Adipocyte (in vitro differentiated cells): ENCODE measurements around the gene GRIP2.

Source experiments
- DNase-seq: peaks from one replicate; pipeline ENCODE4 v3.0.0-alpha.2; 2015; ENCODE audit warnings: low read depth
- H3K27me3 ChIP-seq: replicated peaks from 2 replicates; pipeline ENCODE4 v1.7.0; 2013; ENCODE audit warnings: mild to moderate bottlenecking, low read length, moderate library complexity; ENCODE audit not compliant: control insufficient read depth, insufficient read depth
- H3K36me3 ChIP-seq: 2 replicates; pipeline ENCODE4 v1.7.0; 2013; ENCODE audit warnings: low read length, mild to moderate bottlenecking, moderate library complexity; ENCODE audit not compliant: control insufficient read depth, insufficient read depth, severe bottlenecking
- H3K4me1 ChIP-seq: 2 replicates; pipeline ENCODE4 v1.7.0; 2013; ENCODE audit warnings: mild to moderate bottlenecking, low read length, moderate library complexity; ENCODE audit not compliant: control insufficient read depth, insufficient read depth
- H3K4me3 ChIP-seq: 2 replicates; pipeline ENCODE4 v1.7.0; 2013; ENCODE audit warnings: mild to moderate bottlenecking, low read length, moderate library complexity
- H3K9ac ChIP-seq: 2 replicates; pipeline ENCODE4 v1.7.0; 2013; ENCODE audit warnings: mild to moderate bottlenecking, low read length, moderate library complexity
- H3K9me3 ChIP-seq: 2 replicates; pipeline ENCODE4 v1.7.0; 2013; ENCODE audit warnings: mild to moderate bottlenecking, low read length, moderate library complexity; ENCODE audit not compliant: control insufficient read depth

GRIP2 gene

DNA sequence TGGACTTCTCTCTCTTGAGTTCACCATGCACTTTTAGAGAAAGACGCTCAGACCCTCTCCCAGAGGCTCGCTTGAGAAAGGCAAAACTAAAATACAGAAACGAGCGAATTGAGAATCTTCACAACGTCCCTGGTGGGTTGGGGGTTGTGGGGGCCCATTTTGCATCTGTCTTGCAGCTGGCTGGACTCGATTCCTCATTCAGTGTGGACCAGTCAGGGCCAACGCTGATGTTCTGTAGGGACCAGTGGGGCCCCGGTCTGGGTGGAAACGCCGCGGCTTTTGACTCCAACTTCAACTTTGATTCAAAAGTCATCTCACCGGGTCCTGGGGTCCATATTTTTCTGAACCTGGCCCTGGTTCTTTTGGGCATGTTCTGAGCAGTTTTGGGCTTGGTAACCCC lies 69.7 kb downstream of the GRIP2 start:
- Histone ChIP-seq H3K36me3 (peaks cover 4% of the 10 kb centered on the region), H3K9me3 (no peaks in the 10 kb centered on the region), H3K27me3 (no peaks in the 10 kb centered on the region), H3K4me1 (peaks cover 14% of the 10 kb centered on the region), H3K4me3 (no peak overlapping the region), H3K9ac (no peak overlapping the region)
- DNase-seq = no peak

DNA sequence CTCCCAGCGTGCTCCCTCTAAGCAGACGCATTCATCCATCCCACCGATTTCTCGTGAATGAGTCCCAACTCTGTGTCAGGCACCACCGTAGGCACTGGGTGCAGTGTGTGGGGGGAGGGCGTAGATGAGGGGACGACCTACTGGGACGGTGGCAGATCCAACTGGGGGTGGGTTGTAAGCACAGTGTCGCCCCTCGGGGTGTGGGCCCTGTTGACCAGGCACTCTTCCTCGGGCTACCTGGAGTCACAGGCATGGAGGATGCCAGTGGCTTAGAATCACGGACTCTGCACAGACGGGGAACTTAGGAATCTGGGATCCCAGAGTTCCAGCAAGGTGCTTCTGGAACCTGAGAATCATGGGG lies 71.5 kb downstream of the GRIP2 start:
- Histone ChIP-seq H3K36me3 (peaks cover 9% of the 10 kb centered on the region), H3K27me3 (no peaks in the 10 kb centered on the region), H3K9ac (no peak overlapping the region), H3K4me1 (peaks cover 14% of the 10 kb centered on the region), H3K9me3 (no peaks in the 10 kb centered on the region), H3K4me3 (no peak overlapping the region)
- DNase-seq = no peak

DNA sequence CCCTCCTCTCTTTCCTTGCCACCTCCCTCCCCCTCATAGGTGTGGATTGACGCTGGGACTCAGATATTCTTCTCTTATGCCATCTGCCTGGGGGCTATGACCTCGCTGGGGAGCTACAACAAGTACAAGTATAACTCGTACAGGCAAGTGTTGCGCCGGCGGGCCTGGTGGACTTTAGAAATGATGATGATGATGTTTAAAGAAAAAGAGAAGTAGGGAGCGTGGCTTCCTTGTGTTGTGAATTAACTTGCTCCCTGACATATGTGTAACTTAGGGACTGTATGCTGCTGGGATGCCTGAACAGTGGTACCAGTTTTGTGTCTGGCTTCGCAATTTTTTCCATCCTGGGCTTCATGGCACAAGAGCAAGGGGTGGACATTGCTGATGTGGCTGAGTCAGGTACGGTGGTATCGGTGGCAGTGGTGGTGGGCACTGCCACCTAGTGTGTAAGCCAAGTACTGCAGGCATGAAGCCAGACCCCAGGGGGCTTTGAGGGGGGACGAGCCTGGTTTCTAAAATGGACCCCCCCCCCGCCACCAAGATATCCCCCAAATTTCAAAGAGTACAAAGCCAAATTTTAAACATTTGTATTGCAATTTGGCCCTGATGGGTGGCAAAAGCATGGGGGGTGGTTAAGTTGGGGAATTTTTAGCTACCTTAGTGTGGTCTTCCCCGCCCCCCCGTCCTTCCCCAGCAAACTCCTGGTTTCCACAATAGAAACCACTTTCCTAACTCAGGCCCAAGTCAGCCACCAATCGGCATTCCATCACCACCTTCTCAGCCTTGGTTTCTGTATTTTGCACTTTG lies 72.1 kb downstream of the GRIP2 start:
- peaks cover 11% of the 10 kb centered on the region for H3K36me3 ChIP-seq
- H3K9ac ChIP-seq = no peak overlapping the region
- no peaks in the 10 kb centered on the region for H3K27me3 ChIP-seq
- peak; percentile 64 for DNase-seq
- H3K4me1 ChIP-seq = peaks cover 10% of the 10 kb centered on the region
- no peak overlapping the region for H3K4me3 ChIP-seq
- no peaks in the 10 kb centered on the region for H3K9me3 ChIP-seq

DNA sequence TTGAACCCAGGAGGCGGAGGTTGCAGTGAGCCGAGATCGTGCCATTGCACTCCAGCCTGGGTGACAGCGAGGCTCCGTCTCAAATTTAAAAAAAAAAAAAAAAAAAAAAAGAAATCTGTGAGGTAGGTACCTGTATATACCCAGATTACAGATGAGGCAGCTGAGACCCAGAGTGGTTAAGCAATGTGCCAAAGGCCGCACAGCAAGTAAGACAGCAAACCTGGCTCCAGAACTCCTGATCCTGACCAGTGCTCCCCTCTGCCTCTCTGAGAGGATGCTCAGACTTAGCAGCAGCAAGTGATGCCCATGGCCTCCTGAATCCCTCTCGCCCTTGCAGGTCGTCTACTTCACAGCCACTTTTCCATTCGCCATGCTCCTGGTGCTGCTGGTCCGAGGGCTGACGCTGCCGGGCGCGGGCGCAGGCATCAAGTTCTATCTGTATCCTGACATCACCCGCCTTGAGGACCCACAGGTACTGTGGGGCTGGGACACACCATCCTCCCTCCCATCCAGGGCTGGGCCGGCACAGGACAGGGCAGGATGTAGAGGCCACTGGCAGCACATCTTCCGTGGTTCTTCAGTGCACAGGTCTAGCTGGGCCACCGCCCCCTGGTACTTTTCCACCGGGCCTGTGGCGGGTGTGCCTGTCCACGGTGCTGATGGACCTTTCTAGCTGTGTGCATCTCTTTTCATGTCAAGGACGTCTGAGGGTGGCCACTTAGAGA lies 73.8 kb downstream of the GRIP2 start:
- Histone ChIP-seq H3K9ac (no peak overlapping the region), H3K27me3 (no peaks in the 10 kb centered on the region), H3K4me1 (peaks cover 2% of the 10 kb centered on the region), H3K36me3 (peaks cover 15% of the 10 kb centered on the region), H3K9me3 (no peaks in the 10 kb centered on the region), H3K4me3 (no peak overlapping the region)
- no peak for DNase-seq

DNA sequence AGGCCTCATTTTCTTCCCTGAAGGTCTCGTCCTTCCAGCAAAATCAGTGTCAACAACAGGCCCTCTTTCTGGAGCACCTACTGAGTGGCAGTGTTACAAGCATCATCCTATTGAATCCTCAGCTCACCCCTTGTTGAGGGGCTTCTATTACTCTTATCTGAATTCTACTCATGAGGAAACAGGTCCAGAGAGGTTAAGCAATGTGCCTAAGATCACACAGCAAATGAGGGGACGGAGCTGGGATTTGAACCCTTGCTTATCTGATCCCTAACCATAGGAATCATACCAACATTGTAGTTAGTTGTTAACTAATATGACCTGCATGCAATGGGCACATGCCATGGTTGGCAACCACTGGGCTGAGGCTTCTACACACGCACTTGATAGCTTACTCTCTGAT lies 74.7 kb downstream of the GRIP2 start:
- H3K27me3 ChIP-seq = no peaks in the 10 kb centered on the region
- H3K4me1 ChIP-seq = peaks cover 11% of the 10 kb centered on the region
- H3K4me3 ChIP-seq = no peak overlapping the region
- no peaks in the 10 kb centered on the region for H3K9me3 ChIP-seq
- DNase-seq = no peak
- peaks cover 15% of the 10 kb centered on the region for H3K36me3 ChIP-seq
- H3K9ac ChIP-seq = no peak overlapping the region

DNA sequence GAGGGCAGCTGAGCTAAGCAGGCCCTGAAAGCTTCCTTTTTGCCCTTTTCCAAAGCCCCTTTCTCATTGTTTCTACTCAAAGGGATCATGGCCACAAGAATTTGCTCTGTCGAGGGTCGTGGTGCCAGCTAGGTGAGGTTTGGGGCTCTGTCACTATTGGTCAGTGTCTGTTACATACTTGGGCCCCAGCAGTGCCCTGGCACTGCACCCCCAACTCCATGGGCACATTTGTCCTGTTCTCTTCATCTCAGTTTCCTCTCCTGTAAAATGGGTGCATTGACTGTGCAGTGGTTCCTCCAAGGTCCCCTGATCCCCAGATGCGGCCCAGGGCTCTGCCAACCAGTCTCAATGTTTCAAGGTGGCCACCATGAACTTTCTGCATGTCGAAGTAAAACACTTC lies 75.6 kb downstream of the GRIP2 start:
- DNase-seq = no peak
- Histone ChIP-seq H3K4me1 (peaks cover 16% of the 10 kb centered on the region), H3K4me3 (no peak overlapping the region), H3K9me3 (no peaks in the 10 kb centered on the region), H3K36me3 (peaks cover 15% of the 10 kb centered on the region), H3K9ac (no peak overlapping the region), H3K27me3 (no peaks in the 10 kb centered on the region)

- Histone ChIP-seq H3K4me3 (no peak overlapping the region), H3K4me1 (peaks cover 20% of the 10 kb centered on the region), H3K27me3 (no peaks in the 10 kb centered on the region), H3K9me3 (no peaks in the 10 kb centered on the region), H3K36me3 (peaks cover 15% of the 10 kb centered on the region), H3K9ac (no peak overlapping the region)
- no peak for DNase-seq
These were observed 76.0 kb downstream of the GRIP2 start for GRCh38 chr3:14464141-14464465.

- DNase-seq = no peak
- no peak overlapping the region for H3K4me3 ChIP-seq
- H3K9me3 ChIP-seq = no peaks in the 10 kb centered on the region
- peaks cover 15% of the 10 kb centered on the region for H3K36me3 ChIP-seq
- peaks cover 20% of the 10 kb centered on the region for H3K4me1 ChIP-seq
- no peak overlapping the region for H3K9ac ChIP-seq
- H3K27me3 ChIP-seq = no peaks in the 10 kb centered on the region
These were observed 76.6 kb downstream of the GRIP2 start for GRCh38 chr3:14463330-14464140.

DNA sequence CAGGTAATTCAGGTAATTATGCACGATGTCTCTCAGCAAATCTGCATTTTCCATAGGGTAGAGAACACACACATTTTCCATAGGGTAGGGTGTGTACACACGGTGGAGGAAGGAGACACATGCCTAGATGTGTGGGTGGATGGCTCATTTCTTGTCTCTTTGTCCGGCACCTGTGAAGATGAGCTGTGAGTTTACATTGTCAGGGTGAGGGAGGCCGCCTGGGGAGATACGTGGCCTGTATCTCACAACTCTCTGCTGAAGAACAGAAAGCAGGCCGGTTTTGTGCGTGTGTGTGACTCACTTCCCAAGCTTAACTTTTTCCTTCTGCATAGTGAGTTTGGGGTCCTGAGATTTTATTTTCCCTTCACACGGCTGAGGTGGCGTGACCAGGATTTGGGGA lies 77.4 kb downstream of the GRIP2 start:
- H3K36me3 ChIP-seq = peaks cover 15% of the 10 kb centered on the region
- DNase-seq = no peak
- H3K4me1 ChIP-seq = peaks cover 20% of the 10 kb centered on the region
- H3K27me3 ChIP-seq = no peaks in the 10 kb centered on the region
- no peak overlapping the region for H3K4me3 ChIP-seq
- no peak overlapping the region for H3K9ac ChIP-seq
- no peaks in the 10 kb centered on the region for H3K9me3 ChIP-seq

GRCh38 chr3:14461748-14462324 lies 78.3 kb downstream of the GRIP2 start:
- H3K36me3 ChIP-seq = peaks cover 15% of the 10 kb centered on the region
- peaks cover 20% of the 10 kb centered on the region for H3K4me1 ChIP-seq
- H3K9me3 ChIP-seq = no peaks in the 10 kb centered on the region
- peak; percentile 72 for DNase-seq
- no peak overlapping the region for H3K4me3 ChIP-seq
- H3K27me3 ChIP-seq = no peaks in the 10 kb centered on the region
- peak overlapping the region; percentile 21 for H3K9ac ChIP-seq
